Superior temporal gyrus (tissue), 1 donor: ENCODE data around the gene ECHDC1.
A peak's percentile ranks its signal among the peaks of the same experiment; 100 is the strongest.
"Not testable (repeated sequence)": the region's sequence is repeated elsewhere in the genome, so short reads cannot be mapped to it uniquely, and the experiment has no call there.

Source experiments
- DNase-seq: peaks from one replicate; pipeline ENCODE4 v3.0.0-alpha.2; 2016; ENCODE audit errors: extremely low spot score

The ECHDC1 gene, protein sequence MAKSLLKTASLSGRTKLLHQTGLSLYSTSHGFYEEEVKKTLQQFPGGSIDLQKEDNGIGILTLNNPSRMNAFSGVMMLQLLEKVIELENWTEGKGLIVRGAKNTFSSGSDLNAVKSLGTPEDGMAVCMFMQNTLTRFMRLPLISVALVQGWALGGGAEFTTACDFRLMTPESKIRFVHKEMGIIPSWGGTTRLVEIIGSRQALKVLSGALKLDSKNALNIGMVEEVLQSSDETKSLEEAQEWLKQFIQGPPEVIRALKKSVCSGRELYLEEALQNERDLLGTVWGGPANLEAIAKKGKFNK

DNA sequence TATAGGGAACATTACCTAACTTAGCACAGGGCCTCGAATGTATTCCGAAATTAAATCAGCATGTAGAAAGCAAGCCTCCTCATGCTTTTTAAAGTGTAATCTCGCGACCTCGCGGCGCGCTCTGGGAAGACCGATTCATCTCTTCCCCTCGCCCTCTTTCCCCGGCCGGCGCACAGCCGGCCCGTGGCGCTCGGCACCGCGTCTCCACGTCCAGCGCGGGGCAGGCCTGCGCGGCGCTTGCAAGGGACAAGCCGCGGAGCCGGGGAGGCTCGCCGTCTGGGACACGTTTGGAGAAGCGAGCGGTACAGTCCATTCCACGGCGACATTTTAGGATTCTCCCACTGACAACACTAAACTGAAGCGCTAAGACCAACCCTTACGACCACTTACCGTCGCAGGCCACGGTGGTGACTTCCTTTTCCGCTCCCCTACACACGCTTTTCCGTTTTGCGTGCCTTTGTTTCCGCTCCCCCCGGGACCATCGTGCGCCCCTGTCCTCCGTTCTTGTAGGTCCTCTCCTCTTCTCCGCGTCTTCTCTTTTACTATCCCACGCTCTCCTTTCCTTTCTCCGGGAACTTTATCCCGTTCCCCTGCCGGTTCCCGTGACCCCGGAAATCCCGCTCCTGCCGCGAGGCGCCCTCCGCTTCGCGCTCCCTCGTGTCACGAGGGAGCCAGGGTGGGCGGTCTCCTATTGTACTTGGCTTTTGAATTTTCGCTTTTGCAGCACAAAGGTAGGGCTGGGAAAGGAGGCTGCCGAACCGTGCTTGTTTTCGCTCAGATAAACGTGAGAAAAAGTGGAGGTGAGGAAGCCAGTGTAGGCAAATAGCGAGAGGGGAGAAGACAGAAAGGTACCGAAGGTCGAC is at the start of gene ECHDC1:
ECHDC1 (minus strand) TSS at position 664 of the 863 bp plus-strand sequence. CDS start 12,581 bp downstream, outside the sequence.
- peak; percentile 78 for DNase-seq

DNA sequence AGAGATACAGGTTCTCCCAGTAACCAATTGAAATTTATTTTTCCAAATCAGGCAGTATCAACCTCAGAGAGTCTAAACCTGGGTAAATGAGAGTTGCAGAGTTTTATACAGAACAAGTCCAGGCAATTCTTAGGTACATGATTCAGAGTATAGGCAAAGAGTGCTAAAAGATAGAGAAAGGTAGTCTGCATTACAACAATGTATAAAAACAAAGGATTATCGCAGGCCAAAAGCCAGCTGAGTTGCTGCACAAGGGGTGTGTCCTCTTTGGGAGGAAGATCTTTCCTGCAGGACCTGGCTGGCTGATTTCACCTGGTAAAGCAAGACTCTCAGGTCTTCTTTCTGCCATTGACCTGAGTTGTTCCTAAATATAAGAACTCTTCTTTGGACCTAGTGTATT is 48.9 kb upstream of the ECHDC1 start:
- DNase-seq, result no peak

DNA sequence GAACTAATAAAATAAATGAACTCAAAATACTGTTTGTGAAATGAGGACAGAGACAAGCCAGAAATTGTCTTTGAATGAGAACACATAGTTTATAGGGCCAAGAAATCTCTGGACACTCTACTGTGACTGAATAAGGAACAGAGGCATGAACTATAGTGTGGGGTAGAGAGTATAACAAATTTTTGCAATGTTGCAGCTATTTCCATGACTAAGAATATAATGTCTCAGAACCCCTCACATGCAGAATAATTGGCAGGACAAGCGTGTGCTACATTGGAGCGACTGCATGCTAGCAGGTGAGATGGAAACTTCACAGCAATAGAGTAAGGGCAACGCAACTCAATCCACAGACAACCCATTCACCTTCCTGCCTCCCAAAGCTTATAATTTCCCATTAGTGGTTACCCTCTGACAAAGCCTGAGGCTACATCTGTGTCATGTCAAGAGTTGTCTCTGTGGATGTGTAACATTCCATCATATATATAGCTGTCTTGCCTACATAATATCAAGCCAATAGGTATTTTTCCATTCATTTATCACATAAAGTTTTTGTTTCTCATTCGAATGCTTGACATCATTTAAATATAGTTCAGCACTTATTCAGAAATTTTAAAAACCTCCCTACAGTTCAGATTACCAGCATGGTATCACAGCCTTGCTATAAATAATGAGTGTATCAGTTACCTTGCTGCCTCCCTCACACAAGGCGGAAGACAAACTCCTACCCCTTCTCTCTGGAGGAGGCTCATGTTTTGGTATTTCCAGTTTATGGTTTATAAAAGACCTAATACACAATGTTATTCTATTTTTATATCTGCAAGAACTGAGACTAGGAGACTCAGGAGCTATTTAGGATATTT is 47.9 kb upstream of the ECHDC1 start:
- no peak for DNase-seq

DNA sequence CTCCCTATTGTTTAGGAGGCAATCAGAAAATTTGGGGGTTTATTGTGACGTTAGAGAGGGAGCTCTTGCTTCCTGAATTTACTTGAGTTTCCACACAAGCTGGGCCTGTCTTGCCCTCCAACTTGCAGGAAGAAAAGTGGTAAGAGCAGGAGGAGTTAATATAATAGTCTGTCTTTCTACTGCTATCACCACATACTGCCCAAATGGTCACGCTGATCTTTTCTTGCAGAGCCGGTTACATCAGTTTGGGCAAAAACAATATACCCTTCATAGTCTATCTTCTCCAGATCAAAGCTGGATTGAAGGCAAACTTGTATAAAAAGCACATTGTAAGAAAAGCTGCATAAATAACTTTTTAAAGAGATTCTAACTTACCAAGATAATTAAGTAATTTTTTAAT is 46.3 kb upstream of the ECHDC1 start:
- DNase-seq, result no peak

DNA sequence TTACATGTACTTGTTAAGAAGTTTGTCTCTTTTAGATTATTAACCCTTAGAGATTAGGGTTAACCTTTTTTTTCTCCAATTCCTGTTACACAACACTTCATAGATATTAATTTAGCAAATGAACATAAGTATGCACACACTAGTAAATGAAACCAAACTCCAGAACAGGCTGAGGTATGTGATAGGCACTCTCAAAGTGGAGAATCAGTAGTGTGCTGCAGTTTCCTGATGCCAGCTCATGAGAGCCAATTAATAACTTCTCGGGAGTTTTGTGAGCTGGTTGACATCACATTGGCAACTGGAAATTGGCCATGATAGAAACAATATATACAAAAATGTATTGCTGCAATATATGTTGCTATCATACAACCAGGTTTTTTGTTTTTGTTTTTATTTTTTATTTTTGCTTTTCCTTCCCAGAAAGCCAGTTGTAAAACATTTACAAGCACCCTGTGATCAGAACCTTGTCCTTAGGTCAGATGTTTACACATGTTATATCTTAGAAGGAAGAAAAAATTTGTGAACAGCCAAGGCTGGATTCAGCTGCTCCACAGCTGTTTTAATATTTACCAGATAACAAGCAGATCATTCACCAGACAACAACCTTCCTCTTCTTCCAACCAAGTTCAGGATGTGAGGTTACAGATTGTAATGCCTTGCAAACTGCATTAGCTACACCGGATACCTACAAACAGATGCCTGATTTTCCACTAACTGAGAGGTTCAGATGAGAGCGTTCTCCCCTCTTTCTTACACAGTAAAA is 42.4 kb upstream of the ECHDC1 start:
- DNase-seq, result no peak

DNA sequence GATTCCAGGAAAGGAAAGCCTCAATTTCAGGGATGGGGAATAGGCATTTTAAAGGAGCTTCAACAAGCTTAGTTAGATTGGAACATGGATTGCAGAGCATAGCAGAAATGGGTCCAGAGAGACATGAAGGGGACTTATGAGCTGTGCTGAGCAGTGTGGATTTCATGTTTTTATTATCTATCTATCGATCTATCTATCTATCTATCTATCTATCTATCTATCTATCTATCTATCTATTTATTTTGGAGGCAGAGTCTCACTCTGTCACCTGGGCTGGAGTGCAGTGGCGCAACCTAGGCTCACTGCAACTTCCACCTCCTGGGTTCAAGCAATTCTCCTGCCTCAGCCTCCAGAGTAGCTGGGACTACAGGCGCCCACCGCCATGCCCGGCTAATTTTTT is 41.4 kb upstream of the ECHDC1 start:
- not testable (repeated sequence) for DNase-seq

DNA sequence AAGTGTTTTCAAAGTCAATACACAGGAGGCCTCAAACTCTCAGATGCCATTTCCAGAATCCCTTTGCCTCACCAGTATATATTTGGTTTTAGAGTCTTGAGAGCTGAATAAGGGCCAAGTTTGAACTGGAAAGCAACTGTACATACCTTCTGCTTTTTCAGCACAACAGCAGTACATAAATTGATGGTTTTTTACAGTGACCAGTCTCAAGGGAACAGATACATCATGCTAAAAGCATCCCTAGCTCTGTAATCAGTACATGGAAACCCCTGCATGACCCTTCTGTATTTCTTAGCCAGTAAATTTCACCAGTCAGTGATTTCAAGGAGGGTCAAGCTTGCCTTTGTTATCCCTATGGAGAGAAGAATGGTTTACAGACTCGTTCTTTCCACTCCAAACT is 40.6 kb upstream of the ECHDC1 start:
- no peak for DNase-seq

DNA sequence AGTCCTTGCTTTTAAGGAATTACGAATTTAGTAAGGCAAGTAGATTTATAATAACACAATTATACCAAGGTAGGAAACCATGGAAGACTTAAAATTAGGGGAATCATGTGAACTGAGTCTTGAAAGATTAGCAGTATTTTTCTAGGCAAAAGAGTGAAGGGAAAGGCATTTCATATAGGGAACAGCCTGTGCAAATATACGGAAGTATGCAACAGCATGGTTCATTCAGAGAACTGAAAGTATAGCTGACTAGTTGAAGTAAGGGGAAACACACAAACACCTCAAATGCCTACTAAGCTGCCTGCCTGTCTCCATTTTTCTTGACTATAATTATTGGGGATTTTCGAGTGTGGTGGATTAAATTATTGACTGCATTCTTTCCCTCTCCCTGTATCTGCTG is 39.0 kb upstream of the ECHDC1 start:
- no peak for DNase-seq

DNA sequence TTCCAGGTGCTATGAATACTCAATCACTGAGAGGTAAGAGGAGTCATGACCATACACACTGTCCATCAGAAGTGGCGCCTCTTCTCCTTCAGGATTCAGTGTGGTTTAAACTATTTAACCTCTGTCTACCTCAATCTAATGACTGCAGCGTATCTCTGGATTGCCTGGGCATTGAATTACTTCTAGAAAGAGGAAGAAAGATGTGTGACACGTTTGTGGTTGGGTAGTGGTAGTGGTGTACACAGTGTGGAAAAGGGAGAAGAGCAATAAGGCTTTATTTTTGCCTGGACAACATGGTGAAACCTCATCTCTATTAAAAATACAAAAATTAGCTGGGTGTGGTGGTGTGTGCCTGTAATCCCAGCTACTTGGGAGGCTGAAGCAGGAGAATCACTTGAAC is 38.0 kb upstream of the ECHDC1 start:
- no peak for DNase-seq

DNA sequence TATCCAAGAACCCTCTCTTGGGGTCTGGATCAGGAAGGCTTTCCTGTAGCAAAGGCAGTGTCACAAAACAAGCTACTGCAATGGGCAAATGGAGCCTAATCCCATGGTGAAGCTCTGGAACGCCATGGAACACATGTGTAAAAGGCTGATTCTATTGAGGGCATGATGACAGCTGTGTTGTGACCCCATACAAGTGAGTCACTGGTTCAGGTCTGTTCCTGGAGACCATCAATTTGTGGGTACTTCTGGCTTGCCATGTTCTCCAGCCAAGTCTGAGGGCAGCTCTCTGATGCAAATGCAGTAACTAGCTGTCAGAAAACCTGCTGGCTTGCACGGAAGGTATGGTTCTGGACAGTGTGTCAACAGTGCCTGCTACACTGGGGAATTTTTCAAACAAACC is 33.3 kb upstream of the ECHDC1 start:
- no peak for DNase-seq

DNA sequence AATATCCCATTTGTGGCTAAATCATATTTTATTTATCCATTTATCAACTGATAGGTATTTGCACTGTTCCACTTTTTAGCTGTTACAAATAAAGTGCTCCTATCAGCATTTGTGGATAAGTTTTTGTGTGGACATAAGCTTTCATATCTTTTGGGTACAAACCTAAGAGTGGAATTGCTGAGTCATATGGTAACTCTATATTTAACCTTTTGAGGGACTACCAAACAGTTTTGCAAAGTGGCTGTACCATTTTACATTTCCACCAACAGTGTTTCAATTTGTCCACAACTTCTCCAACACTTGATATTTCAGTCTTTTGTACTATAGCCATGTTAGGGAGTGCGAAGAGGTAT is 23.6 kb upstream of the ECHDC1 start:
- DNase-seq, result no peak

DNA sequence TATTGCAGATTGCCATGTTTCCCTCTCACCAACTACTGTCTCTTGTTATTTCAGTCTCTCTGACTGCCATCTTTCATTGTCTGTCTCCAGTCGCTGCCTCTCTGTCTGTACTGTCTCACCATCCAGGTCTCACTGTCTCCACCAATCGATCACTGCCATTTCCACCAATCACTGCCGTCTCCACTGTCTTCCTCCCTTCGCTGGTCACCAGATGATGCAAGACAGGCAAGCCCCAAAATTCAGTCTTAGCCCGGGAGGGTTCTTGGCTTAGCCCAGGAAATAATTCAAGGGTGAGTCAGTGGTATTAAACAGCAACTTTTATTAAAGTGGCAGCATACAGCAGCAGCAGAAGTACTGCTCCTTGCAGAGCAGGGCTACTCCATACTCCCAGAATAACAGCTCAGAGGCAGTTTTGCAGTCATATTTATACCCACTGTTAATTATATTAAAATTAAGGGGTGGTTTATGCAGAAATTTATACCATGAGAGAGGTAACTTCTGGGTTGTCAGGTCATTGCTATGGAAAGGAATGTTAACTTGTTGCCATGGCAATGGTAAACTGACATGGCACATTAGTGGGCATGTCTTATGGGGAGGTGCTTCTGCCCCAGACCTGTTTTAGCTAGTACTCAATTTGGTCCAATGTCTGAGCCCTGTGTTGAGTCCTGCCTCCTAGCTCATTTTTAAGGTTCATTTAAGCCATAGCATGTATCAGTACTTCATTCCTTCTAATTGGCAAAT is 23.0 kb upstream of the ECHDC1 start:
- no peak for DNase-seq

DNA sequence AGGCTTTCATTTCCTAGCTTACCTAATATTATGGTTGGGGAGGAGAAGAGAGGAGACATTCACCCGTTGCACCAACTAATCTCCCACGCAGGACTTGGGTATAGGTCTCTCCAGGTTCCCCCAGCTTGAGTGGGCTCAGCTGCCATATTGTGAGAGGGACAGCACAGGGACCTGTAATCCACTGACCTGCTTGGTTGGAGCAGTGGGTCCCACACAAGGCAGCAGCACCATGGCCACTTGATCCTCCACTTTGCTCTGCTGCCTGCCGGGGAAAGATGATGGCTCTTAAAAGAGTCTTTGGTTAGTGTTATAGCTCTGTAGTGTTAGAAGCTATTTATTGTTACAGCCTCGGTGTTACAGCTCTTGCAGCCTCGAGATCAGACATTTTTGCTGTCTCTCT is 22.5 kb upstream of the ECHDC1 start:
- DNase-seq, result no peak

DNA sequence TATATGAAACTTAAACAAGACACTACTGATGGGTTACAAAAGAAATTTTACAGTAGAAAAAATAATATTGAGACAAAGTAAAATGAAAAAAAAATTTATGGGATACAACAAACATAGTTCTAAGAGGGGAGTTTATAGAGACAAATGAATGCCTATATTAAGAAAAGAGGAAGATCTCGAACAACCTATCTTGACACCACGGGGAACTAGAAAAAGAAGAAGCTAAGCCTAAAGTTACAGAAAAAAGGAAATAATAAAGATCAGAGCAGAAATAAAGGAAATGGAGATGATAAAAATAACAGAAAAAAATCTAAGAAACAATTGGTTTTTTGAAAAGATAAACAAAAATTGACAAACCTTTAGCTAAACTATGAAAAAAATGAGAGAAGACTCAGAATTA is 9.1 kb upstream of the ECHDC1 start:
- DNase-seq, result no peak

DNA sequence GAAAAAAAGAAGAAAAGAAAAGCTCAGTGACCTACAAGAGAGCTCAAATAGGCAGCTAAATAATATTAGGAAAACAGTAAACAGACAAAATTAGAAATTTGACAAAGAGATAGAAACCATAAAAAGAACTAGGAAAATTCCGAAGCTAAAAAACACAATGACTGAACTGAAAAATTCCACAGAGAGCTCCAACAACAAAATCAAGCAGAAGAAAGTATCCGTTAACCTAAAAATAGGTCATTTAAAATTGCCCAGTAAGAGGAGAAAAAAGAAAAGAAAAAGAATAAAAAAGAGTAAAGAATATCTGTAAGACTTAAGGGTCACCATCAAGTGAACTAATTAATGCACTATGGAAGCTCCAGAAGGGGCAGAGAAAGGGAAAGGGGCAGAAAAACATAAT is 6.6 kb upstream of the ECHDC1 start:
- DNase-seq, result no peak

DNA sequence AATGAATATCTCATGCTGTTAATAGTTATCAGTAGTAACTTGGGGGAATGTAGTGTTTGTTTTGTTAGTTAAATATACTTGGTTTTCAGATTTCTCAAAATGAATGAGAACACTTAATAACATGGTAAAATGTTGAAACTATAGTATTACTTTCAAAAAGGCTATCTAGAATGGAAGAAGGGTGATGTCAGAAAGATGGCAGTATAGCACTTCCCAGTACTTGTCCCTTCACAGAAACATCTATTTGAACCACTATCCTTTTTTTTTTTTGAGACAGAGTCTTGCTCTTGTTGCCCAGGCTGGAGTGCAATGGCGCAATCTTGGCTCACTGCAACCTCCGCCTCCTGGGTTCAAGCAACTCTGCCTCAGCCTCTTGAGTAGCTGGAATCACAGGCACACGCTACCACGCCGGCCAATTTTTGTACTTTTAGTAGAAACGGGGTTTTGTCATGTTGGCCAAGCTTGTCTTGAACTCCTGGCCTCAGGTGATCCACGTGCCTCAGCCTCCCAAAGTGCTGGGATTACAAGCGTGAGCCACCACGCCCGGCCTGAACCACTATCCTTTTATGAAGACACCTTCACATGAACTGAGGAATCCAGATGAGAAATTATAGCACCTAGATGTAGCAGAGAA is 4.7 kb upstream of the ECHDC1 start:
- no peak for DNase-seq

DNA sequence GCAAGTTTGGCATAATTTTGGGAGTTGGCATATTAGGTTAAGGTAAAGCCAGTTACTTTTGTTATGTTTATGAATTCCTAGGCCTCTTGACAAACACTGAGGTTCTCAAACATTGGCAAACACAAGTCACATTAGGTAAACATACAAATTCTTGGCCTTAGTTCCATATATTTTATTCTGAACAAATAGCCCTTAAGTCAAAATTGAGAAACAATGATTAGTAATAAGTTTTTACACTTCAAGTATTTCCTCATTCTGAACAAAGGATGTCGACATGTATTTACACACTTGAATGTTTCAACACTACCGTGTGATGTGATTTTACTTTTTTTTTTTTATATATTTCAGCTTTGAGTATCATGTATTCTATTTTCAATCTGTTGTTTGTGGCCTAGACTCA is 3.8 kb upstream of the ECHDC1 start:
- no peak for DNase-seq

DNA sequence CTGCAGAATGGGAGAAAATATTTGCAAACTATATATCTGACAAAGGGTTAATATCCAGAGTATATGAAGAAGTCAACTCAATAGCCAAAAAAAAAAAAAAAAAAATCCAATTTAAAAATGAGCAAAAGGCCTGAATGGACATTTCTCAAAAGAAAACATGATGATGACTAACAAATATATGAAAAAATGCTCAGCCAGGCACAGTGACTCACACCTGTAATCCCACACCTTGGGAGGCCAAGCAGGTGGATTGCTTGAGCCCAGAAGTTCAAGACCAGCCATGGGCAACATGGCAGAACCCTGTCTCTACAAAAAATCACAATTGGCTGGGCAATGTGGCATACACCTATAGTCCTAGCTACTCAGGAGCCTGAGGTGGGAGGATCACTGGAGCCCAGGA is 2.1 kb upstream of the ECHDC1 start:
- DNase-seq, result no peak

DNA sequence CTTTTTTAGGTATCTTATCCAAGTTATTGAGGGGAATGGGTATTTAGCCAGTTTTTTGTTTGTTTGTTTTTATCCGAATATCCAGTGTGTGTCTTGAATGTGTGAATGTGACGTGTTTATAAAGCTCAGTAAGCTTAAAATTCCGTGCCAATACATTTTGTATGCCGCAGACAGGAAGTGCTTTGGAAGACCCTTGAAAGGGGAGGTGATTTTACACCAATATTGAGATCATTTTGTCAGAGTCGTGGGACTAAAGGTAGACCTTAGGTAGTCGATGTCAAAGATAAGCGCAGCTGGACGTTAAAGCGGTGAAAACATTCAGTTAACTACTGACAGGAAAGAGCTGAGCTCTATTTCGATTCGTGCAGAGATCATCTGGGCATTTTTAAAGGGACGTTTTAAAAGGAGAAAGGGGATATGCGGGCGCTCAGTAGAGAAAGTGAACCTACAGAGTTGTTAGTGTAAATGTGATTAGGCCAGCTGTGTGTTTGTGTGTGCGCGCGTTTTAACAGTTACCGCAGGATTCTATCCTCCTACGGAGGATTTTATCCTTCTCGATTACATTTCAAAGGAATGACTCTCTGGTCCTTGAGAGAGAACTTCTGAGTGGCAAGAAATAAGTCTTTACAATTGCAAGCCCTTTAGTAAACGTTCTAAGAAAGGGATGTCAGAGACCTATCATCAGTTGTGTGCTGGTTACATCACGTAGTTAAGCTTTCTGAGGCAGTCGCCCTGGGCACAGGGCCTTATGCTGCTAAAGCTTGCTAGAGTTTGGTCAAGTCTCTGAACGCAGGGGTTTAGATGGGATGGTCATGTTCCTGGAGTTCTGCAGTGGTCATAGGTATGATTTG is 625 bp upstream of the ECHDC1 start:
- DNase-seq, result peak; percentile 64
